GM19463 (cell line): ENCODE data around the gene PDK2.

Experiments
- ATAC-seq: cut with Tn5 transposase; IDR thresholded peaks from one replicate; pipeline ENCODE4 v1.9.1; 2021; ENCODE audit warnings: mild to moderate bottlenecking, moderate library complexity; ENCODE audit not compliant: unreplicated experiment

The PDK2 gene

GRCh38 chr17:50078430-50078829 lies 16.7 kb upstream of the PDK2 start:
- ATAC-seq = no peak

DNA sequence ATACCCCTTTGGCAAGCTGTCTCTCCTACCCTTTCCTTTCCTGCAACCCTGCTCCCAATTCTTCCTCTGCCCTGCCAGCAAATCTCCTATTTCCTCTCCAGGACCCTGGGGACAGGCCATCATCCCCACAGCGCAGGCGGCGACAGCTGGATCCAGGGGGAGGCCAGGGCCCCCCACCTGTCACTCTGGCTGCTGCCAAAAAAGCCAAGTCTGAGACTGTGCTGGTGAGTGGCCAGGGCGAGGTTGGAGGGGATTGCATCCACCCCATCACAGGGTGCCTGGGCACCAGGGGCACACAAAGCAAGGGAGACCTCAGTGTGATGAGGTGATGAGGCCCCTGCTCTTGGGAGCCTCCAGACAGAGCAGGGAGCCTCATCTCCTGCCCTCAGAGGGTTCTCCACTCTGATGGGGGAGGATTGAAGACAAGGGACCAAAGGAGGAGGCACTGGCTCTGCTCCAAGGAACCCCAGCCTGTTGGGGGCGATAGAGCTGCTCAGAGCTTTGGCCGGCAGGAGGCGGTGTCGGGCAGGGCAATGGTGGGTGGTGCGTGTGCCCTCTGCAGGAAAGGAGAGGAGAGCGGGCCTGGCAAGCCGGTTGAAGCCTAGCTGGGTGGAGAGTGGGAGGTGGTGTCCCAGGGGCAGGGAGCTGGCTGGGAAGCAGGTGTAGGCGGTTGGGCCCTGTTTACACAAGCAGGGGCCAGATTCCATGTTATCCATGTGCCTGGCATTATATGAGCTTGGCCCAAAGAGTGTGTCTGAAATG lies 15.6 kb upstream of the PDK2 start:
- no peak for ATAC-seq

GRCh38 chr17:50080096-50080480 lies 15.1 kb upstream of the PDK2 start:
- no peak for ATAC-seq

GRCh38 chr17:50080827-50081226 lies 14.3 kb upstream of the PDK2 start:
- ATAC-seq = peak; percentile 56

- ATAC-seq = no peak
Observed at GRCh38 chr17:50081757-50082156, 13.4 kb upstream of the PDK2 start.

DNA sequence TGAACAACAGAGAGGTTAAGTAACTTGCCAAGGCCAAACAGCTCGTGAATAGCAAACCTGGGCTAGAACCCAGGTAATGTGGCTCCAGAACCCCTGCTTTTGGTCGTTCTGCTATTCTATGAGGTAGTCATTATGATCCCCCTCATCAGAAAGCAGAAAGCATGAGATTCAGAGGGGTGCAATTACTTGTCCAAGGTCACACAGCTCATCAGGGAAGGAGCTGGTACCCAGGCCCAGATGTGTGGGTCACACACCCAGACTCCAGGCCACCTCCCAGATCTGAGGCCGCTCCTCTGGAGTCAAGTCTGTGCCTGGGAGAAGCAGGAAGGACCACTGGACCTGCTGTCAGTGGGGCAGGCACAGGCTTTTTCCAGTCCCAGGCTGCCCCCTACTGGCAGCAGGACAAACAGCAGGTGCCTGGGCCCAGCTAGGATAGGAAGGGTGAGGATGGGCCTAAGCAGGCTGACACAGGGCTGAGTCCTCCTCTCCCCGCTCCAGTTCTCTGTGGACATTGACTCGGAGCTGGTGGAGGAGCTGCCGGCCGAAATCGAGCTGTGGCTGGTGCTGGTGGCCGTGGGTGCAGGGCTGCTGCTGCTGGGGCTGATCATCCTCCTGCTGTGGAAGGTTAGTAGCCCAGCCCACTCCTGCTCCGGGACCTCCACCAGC lies 7.8 kb upstream of the PDK2 start:
- ATAC-seq = peak; percentile 66

DNA sequence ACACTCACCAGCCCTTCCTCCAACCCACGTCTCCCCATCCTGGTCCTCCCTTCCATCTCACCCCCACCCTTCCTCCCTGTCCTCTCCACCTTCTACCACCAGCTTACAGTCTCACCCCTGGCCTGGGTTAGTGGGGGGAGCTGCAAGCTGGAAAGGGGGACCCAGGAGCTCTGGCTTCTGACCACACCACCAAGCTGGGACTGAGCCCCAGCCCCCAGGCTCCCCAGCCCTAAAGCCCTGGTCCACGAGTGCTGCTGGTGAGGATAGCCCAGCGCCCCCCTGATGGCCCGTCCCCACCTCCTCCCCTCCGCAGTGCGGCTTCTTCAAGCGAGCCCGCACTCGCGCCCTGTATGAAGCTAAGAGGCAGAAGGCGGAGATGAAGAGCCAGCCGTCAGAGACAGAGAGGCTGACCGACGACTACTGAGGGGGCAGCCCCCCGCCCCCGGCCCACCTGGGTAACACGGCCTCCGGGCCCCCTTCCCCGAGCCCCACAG lies 7.2 kb upstream of the PDK2 start:
- no peak for ATAC-seq

GRCh38 chr17:50088952-50089825 lies 6.0 kb upstream of the PDK2 start:
- ATAC-seq = no peak

- no peak for ATAC-seq
Observed at GRCh38 chr17:50090071-50090470, 5.1 kb upstream of the PDK2 start.

DNA sequence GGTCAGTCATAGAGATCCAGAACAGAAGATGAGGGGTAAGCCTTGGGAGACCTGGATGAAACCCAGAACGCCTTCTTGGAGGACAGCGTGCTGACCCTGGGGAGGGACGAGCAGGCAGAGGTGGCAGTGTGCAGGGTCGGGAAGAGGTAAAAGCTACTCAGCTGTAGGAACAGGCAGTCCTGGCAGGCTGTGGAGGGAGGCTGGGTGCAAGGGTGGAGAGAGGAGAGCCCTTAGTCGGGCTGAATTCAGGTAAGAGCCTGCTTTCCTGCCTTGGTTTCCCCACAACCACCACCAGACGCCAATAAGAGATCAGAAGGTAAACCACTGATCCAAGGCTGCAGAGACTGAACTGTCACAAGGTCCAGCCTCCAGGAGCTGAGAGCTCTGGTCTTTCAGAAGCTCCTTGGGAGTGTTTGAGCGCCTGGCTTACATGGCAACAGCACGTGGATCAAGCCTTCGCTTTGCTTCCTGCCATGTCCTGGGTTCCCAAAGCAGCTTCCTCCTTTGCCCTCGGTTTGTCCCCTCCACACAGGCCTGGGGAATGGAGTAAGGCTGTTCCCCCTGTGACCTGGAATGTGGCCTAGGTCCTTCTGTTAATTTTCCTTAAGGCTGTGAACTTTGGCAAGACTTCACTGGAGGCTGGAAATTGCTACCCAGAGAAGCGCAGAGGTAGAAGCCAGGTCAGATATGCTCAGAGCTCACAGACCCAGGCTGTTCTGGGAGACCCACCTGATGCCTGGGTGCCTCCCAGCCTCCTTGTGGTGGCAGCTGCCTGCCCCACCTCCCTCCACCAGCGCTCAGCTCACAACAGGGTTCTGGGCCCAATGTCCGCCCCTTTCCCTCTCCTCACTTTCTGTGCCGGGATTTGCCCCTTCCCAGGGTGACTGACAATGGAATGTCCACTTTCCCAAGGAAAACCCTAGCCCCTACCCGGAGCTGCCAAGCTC lies 3.9 kb upstream of the PDK2 start:
- no peak for ATAC-seq

GRCh38 chr17:50091918-50092285 lies 3.2 kb upstream of the PDK2 start:
- ATAC-seq = no peak

GRCh38 chr17:50093246-50093645 lies 1.9 kb upstream of the PDK2 start:
- ATAC-seq = no peak

GRCh38 chr17:50093807-50094206 lies 1.3 kb upstream of the PDK2 start:
- no peak for ATAC-seq

- ATAC-seq = no peak
Observed at GRCh38 chr17:50094243-50094752, 853 bp upstream of the PDK2 start.

GRCh38 chr17:50095626-50096037 lies 481 bp downstream of the PDK2 start:
- no peak for ATAC-seq

DNA sequence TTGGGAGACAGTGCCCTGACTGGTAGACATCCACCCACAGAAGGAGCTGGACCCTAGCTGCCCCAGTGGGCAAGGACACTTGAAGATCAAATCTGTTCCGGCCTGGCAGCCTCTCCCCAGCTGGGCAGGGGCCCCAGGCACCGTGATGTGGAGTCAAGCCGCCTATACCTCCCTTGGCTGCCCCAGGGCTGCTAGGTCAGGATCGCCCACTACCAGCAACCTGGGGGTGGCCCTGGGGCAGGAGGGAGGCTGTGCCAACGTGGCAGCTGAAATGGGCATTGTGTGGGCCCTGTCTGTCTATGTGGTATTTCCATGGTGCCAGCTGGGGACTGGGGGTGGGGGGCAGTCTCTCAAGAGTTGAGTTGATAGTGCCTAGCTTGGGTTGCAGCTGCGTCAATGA lies 941 bp downstream of the PDK2 start:
- ATAC-seq = no peak

- ATAC-seq = no peak
Observed at GRCh38 chr17:50096758-50097157, 1.6 kb downstream of the PDK2 start.

GRCh38 chr17:50097455-50097854 lies 2.3 kb downstream of the PDK2 start:
- no peak for ATAC-seq

- no peak for ATAC-seq
Observed at GRCh38 chr17:50097926-50098325, 2.8 kb downstream of the PDK2 start.

DNA sequence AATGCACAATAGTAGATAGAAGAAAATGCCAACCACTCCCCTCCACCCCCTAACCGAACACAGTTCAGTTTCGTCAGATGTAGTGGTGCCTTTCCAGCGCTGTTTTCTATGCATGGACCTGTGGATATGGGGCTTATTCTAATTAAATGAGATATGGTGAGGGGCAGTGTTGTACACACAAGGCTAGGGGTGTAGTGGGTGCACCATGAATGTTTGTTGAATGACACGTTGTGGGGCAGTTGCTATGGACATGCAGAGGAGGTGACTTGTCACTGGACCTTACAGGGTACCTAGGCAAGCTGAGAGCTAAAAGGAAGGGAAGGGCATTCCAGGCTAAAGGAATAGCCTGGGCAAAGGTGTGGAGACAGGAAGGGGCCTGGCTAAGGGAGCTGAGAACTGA lies 3.4 kb downstream of the PDK2 start:
- no peak for ATAC-seq
